Measurements from ENCODE around the gene ZBTB20. TPM values are rescaled to one million over a fixed set of nuclear protein-coding genes. Genes with fewer than 3 reads are reported as not detected.

ZBTB20 gene
- total RNA-seq, 1 donor from 2014 or later, result 61.0 TPM

- H3K9me3 ChIP-seq, result no peaks in the 10 kb centered on the region
- no peak for TF ChIP-seq CTCF (IDR thresholded peaks at IDR 0.05)
- no peak overlapping the region for H3K27ac ChIP-seq
- DNase-seq (no peak), ATAC-seq (peak; percentile 20)
- H3K4me3 ChIP-seq, result no peak overlapping the region
- no peaks in the 10 kb centered on the region for H3K4me1 ChIP-seq
- H3K27me3 ChIP-seq, result no peaks in the 10 kb centered on the region
- peaks cover 13% of the 10 kb centered on the region for H3K36me3 ChIP-seq
- intact Hi-C loops (cut with DNase I), result no loop called here
Observed at GRCh38 chr3:114338651-114339357, 808.3 kb downstream of the ZBTB20 start.

- Histone ChIP-seq H3K27me3 (no peaks in the 10 kb centered on the region), H3K4me3 (no peak overlapping the region), H3K4me1 (no peaks in the 10 kb centered on the region), H3K27ac (no peak overlapping the region), H3K9me3 (no peaks in the 10 kb centered on the region), H3K36me3 (peaks cover 13% of the 10 kb centered on the region)
- no peak for TF ChIP-seq CTCF (IDR thresholded peaks at IDR 0.05)
- intact Hi-C loops (cut with DNase I), result no loop called here
- no peak for DNase-seq
- ATAC-seq, result no peak
Observed at GRCh38 chr3:114336857-114337256, 810.2 kb downstream of the ZBTB20 start.

- H3K27me3 ChIP-seq, result no peaks in the 10 kb centered on the region
- DNase-seq (no peak), ATAC-seq (no peak)
- no peaks in the 10 kb centered on the region for H3K9me3 ChIP-seq
- H3K4me1 ChIP-seq, result no peaks in the 10 kb centered on the region
- H3K36me3 ChIP-seq, result peaks cover 13% of the 10 kb centered on the region
- no peak overlapping the region for H3K4me3 ChIP-seq
- intact Hi-C loops (cut with DNase I), result no loop called here
- no peak overlapping the region for H3K27ac ChIP-seq
- TF ChIP-seq CTCF (IDR thresholded peaks at IDR 0.05), result peak; percentile 52
Observed at GRCh38 chr3:114336122-114336697, 810.9 kb downstream of the ZBTB20 start.

GRCh38 chr3:114333923-114334240 lies 813.2 kb downstream of the ZBTB20 start:
- Histone ChIP-seq H3K27ac (no peak overlapping the region), H3K9me3 (no peaks in the 10 kb centered on the region), H3K4me3 (no peak overlapping the region), H3K36me3 (peaks cover 7% of the 10 kb centered on the region), H3K27me3 (no peaks in the 10 kb centered on the region), H3K4me1 (no peaks in the 10 kb centered on the region)
- no peak for ATAC-seq
- TF ChIP-seq CTCF (IDR thresholded peaks at IDR 0.05), result no peak
- DNase-seq, result no peak
- intact Hi-C loops (cut with DNase I), result no loop called here

GRCh38 chr3:114333180-114333922 lies 813.7 kb downstream of the ZBTB20 start:
- Histone ChIP-seq H3K4me1 (no peaks in the 10 kb centered on the region), H3K27ac (no peak overlapping the region), H3K4me3 (no peak overlapping the region), H3K9me3 (no peaks in the 10 kb centered on the region), H3K27me3 (no peaks in the 10 kb centered on the region), H3K36me3 (peaks cover 2% of the 10 kb centered on the region)
- intact Hi-C loops (cut with DNase I), result no loop called here
- no peak for DNase-seq
- no peak for ATAC-seq
- no peak for TF ChIP-seq CTCF (IDR thresholded peaks at IDR 0.05)

Data from upper lobe of right lung (tissue), 1 donor.